ENCODE measurements around the gene MKRN2OS.
"Not testable (repeated sequence)": the region's sequence is repeated elsewhere in the genome, so short reads cannot be mapped to it uniquely, and the experiment has no call there.

The MKRN2OS gene

GRCh38 chr3:12561397-12561796 lies 16.1 kb upstream of the MKRN2OS start:
- no peak for DNase-seq (ENCODE audit: low read depth in 1 of 2, low spot score in 1 of 2)

- DNase-seq (ENCODE audit: low read depth in 1 of 2, low spot score in 1 of 2): no peak
Observed at GRCh38 chr3:12560505-12561190, 15.3 kb upstream of the MKRN2OS start.

- DNase-seq (ENCODE audit: low read depth in 1 of 2, low spot score in 1 of 2): no peak
Observed at GRCh38 chr3:12559520-12559919, 14.2 kb upstream of the MKRN2OS start.

DNA sequence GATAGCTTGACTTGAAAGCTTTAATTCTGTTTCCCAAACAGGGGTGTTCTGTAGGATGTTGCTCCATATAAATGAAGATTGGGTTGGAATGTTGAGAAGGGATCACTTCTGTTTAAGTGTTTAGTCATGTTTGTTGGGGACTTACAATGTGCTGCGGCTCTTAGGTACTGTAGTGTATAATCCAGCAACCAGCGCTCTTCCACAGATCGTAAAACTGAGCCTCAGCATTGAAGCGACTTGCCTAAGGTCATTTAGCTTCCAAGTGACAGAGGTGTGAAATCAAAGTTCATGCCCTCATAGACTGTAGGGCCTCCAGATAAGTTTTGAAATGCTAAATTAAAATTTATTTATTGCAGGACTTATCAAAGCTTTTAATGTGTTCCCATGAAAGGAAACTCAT lies 13.4 kb upstream of the MKRN2OS start:
- DNase-seq (ENCODE audit: low read depth in 1 of 2, low spot score in 1 of 2): no peak

DNA sequence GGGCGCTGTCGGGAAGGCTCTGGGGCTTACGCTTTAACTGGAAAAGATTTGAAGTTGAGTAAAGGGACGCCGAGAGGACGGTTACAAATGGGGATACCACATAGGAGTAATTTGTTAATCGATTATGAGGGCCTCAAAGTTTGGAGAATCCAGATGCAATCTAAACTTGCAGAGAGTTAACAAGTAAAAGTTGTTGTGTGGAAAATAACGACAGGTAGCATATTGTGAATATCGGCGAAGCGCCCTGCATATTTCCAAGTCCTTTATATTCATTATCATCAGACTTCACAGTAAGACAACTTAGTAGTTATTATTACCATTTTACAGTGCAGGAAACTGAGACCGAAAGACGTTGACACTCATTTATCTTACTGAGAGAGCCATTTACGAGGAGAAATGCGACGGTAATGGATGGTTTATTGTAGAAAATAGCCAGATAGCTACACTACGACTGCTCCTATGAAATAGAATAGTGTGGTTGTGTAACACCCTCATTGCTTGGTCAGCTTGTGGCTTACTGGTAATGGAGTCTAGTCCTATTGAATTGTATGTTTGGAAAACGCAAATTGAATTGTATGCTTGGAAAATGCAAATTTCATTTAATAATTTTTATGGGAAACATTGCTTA lies 12.3 kb upstream of the MKRN2OS start:
- DNase-seq (ENCODE audit: low read depth in 1 of 2, low spot score in 1 of 2): no peak

DNA sequence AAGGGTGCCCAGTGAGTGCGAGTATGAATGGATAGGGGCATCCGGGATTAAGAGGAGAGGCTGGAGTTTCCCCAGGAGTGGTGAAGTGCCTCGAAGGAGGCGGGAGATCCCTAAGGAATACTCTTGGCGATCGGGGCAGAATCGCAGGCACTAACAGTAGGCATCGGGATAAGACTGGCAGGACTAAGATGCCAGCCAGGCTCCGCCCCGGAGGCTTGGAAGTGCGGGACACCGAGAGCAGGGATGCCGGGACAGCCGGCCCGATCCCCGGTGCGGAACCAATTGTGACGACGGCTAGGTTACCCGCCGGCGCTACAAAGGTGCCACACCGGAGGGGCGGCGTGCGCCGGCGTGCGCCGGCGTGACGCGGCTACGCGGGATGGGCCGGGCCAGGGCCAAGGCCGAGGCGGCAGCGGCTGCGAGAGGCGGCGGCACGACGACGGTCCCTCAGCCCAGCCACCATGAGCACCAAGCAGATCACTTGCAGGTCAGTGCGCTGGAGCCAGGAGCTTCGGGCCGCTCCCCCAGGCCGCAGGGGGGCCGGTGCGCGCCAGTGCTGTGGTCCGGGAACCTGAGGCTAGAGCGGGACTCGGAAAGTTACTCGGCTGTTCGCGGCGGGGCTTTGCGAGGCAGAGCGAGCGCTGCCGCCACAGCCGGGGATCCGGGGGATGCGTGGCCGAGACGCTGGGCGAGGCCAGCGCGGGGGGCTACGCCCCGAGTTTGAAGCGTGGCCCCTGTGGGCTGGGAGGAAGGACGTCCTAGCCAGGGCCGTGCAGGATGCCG lies 11.6 kb upstream of the MKRN2OS start, which contains the start of gene MKRN2:
Gene MKRN2, plus strand, starts transcription at position 398 of the 783 bp plus-strand sequence. Its CDS starts 64 bp downstream, at position 462.
- DNase-seq (ENCODE audit: low read depth in 1 of 2, low spot score in 1 of 2): peak; percentile 79

GRCh38 chr3:12556314-12556689 lies 11.0 kb upstream of the MKRN2OS start:
- DNase-seq (ENCODE audit: low read depth in 1 of 2, low spot score in 1 of 2): no peak

- DNase-seq (ENCODE audit: low read depth in 1 of 2, low spot score in 1 of 2): no peak
Observed at GRCh38 chr3:12553921-12554391, 8.7 kb upstream of the MKRN2OS start.

- DNase-seq (ENCODE audit: low read depth in 1 of 2, low spot score in 1 of 2): no peak
Observed at GRCh38 chr3:12549971-12550760, 4.9 kb upstream of the MKRN2OS start.

GRCh38 chr3:12544652-12545472 lies 437 bp downstream of the MKRN2OS start:
- no peak for DNase-seq (ENCODE audit: low read depth in 1 of 2, low spot score in 1 of 2)

GRCh38 chr3:12543497-12543896 lies 1.8 kb downstream of the MKRN2OS start:
- not testable (repeated sequence) for DNase-seq (ENCODE audit: low read depth in 1 of 2, low spot score in 1 of 2)

DNA sequence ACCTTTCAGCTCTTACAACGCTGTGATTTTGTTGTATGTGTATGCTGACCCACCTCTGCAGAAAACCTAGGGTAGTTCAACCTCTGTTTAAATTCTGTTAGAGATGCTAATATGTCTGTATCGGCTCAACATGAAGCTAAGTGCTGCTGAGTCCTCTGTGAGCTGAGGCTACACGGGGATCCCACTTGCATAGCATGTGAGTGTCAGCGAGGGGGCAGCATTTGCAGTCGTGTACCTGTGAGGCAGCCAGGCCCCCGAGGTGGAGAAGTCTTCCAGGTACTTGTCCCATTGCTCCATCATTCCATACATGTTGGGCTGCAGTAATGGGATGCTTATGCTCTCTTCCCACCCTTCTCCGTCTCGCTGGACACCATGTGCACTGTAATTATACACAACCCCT lies 3.7 kb downstream of the MKRN2OS start:
- no peak for DNase-seq (ENCODE audit: low read depth in 1 of 2, low spot score in 1 of 2)

GRCh38 chr3:12536423-12536822 lies 8.9 kb downstream of the MKRN2OS start:
- no peak for DNase-seq (ENCODE audit: low read depth in 1 of 2, low spot score in 1 of 2)

GRCh38 chr3:12532182-12532581 lies 13.1 kb downstream of the MKRN2OS start:
- DNase-seq (ENCODE audit: low read depth in 1 of 2, low spot score in 1 of 2): no peak

DNA sequence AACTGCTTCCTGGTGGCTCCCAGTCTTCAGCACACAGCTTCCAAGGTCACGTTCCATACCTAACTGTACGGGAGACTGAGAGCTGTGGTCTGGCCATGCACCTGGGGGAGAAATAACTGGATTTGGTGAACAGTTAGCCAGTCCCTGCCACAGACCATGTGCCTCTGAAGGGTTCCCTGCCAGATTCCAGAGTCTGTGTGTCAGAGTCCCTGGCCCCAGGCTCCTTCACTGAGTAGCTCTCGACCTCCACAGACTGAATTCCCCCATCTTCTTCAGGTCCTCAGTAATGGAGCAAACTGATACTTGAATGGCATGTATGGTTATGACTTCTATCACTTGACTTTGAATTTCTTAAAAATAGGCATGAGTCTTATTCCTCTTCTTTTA lies 17.5 kb downstream of the MKRN2OS start:
- no peak for DNase-seq (ENCODE audit: low read depth in 1 of 2, low spot score in 1 of 2)

DNA sequence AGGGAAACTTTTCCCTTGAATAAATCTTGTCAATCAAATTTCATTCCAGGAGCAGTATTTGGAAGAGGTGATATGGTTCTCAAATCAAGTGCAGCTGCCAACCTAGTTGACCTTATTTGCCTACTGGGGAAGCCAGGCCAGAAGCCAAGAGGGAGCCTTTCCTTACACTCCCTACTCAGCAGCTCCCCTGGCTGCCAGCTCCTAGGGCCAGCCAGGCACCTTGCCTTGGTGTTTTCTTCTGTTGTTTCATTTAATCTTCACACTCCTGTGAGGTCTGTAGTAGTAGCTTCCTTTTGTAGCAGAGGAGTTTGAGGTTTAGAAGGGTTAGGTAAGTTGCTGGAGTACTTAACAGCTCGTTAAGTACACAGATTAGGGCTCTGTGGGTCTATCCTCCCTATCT lies 22.6 kb downstream of the MKRN2OS start:
- DNase-seq (ENCODE audit: low read depth in 1 of 2, low spot score in 1 of 2): no peak

DNA sequence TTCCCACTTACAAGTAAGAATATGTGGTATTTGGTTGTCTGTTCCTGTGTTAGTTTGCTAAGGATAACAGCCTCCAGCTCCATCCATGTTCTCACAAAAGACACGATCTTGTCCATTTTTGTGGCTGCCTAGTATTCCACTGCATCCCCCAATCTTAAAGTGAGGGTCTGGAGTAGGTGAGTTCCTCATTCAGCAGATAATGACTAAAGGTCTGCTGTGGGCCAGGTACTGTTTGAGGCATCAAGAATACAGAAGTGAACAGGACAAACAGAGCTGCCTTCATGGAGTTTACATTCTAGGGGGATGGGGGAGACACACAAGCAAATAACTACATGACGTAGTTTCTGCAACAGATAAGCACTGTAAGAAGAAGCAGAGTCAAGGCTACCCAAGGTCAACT lies 24.3 kb downstream of the MKRN2OS start:
- no peak for DNase-seq (ENCODE audit: low read depth in 1 of 2, low spot score in 1 of 2)

- no peak for DNase-seq (ENCODE audit: low read depth in 1 of 2, low spot score in 1 of 2)
Observed at GRCh38 chr3:12518261-12519028, 26.9 kb downstream of the MKRN2OS start.

DNA sequence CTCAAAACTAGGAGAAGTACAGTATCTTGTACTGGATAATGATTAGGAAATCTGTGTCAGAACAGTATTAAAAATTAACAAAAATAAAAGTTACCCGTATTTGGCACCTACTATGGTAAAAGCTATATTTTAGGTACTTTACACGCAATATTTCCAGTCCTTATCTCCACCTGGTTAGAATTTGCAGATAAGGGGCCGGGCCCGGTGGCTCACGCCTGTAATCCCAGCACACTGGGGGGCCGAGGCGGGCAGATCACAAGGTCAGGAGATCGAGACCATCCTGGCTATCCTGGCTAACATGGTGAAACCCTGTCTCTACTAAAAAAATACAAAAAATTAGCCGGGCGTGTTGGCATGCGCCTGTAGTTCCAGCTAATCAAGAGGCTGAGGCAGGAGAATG lies 28.4 kb downstream of the MKRN2OS start:
- no peak for DNase-seq (ENCODE audit: low read depth in 1 of 2, low spot score in 1 of 2)

- DNase-seq (ENCODE audit: low read depth in 1 of 2, low spot score in 1 of 2): no peak
Observed at GRCh38 chr3:12515631-12516030, 29.7 kb downstream of the MKRN2OS start.
